Activated T-helper 1 cell treated with Interleukin-2 at 50 U/mL for 16 hours (primary cell): ENCODE results near the gene TNRC6B.
"Not testable (repeated sequence)": the region's sequence is repeated elsewhere in the genome, so short reads cannot be mapped to it uniquely, and the experiment has no call there.

ENCODE experiments used
- DNase-seq: peaks from one replicate; pipeline ENCODE4 v3.0.0-alpha.2; 2020; ENCODE audit warnings: low read depth

Gene TNRC6B

GRCh38 chr22:40374567-40374966 lies 196.8 kb downstream of the TNRC6B start:
- DNase-seq: no peak

- no peak for DNase-seq
These were observed 198.4 kb downstream of the TNRC6B start for GRCh38 chr22:40376149-40376548.

GRCh38 chr22:40377931-40378330 lies 200.2 kb downstream of the TNRC6B start:
- DNase-seq: no peak

- not testable (repeated sequence) for DNase-seq
These were observed 200.7 kb downstream of the TNRC6B start for GRCh38 chr22:40378448-40378847.

- no peak for DNase-seq
These were observed 203.7 kb downstream of the TNRC6B start for GRCh38 chr22:40381461-40381860.

GRCh38 chr22:40383905-40384304 lies 206.2 kb downstream of the TNRC6B start:
- DNase-seq: no peak

GRCh38 chr22:40385036-40385782 lies 207.5 kb downstream of the TNRC6B start:
- no peak for DNase-seq
